ENCODE data around the gene TBC1D24. TPM values are rescaled to one million over a fixed set of nuclear protein-coding genes. Genes with fewer than 3 reads are reported as not detected.

The TBC1D24 gene
- total and polyA plus RNA-seq, 2 experiments from 2014 or later = 5.4 to 21.0 TPM

DNA sequence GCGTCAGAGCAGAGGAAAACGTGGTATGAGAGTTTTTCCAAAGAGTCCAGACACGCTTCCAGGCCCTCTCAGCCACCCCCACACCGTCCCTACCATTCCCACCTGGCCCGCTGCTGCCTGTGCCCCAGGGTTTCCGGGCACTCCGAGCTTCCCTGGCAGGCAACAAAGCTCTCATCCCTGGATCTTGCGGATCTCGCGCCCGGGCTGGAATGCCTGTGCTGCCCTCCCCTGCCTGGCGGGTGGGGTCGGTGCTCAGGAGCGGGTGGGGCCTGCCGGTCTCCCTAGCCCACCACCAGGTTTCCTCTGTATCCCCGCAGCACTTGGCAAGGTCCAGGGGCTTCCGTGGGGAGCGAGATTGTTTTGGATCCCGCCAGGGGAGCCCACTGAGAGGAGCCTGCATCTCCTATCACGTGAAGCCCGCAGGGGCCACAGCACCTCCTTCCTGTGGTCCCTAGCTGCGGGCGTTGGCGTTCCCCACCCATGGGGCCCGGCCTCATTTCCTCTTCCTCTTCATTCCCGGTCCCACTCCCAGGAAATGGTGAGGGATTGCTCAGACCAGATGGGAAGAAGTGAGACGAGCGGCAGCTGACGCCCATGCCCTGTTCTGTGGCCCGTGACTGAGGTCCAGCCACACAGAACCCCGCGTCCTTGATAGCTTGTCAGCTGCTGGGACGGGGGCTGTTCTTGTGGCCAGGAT lies 11.0 kb downstream of the TBC1D24 start:
- no peak overlapping the region for H2AFZ ChIP-seq
- H4K20me1 ChIP-seq (replicated peaks; ENCODE audit: insufficient read depth) = no peaks in the 10 kb centered on the region; the same call in 1 of the 2 replicates
- Mint-ChIP-seq H3K9me3 (no peaks in the 10 kb centered on the region), H3K4me1 (peaks cover 20% of the 10 kb centered on the region), H3K36me3 (ENCODE audit: low read depth) (no peaks in the 10 kb centered on the region; the same call in 1 of the 3 replicates), H3K27ac (no peak overlapping the region), H3K4me3 (no peak overlapping the region), H3K27me3 (ENCODE audit: insufficient read depth, low read depth, poor library complexity) (peaks cover 18% of the 10 kb centered on the region)
- no peak for ATAC-seq
- H3K27ac ChIP-seq (ENCODE audit: low read depth) = no peak overlapping the region
- TF ChIP-seq NANOG (IDR thresholded peaks at IDR 0.05; ENCODE audit: borderline replicate concordance) (no peak), REST (IDR thresholded peaks at IDR 0.05; ENCODE audit: unreplicated experiment) (no peak), EZH2phosphoT487 (IDR thresholded peaks at IDR 0.05; ENCODE audit: unreplicated experiment) (no peak), ZNF331 (CRISPR knock-in tag; IDR thresholded peaks at IDR 0.05; ENCODE audit: low read depth) (no peak), STAT1 (IDR thresholded peaks at IDR 0.05; ENCODE audit: unreplicated experiment) (no peak), EZH2 (IDR thresholded peaks at IDR 0.05; ENCODE audit: low read depth, unreplicated experiment) (no peak), ZNF114 (CRISPR knock-in tag; IDR thresholded peaks at IDR 0.05) (no peak), CREB1 (CRISPR knock-in tag; IDR thresholded peaks at IDR 0.05; ENCODE audit: low read depth) (no peak), POLR2AphosphoS5 (IDR thresholded peaks at IDR 0.05; ENCODE audit: low read depth) (no peak)
- TF ChIP-seq, protein P1, sequence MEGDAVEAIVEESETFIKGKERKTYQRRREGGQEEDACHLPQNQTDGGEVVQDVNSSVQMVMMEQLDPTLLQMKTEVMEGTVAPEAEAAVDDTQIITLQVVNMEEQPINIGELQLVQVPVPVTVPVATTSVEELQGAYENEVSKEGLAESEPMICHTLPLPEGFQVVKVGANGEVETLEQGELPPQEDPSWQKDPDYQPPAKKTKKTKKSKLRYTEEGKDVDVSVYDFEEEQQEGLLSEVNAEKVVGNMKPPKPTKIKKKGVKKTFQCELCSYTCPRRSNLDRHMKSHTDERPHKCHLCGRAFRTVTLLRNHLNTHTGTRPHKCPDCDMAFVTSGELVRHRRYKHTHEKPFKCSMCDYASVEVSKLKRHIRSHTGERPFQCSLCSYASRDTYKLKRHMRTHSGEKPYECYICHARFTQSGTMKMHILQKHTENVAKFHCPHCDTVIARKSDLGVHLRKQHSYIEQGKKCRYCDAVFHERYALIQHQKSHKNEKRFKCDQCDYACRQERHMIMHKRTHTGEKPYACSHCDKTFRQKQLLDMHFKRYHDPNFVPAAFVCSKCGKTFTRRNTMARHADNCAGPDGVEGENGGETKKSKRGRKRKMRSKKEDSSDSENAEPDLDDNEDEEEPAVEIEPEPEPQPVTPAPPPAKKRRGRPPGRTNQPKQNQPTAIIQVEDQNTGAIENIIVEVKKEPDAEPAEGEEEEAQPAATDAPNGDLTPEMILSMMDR (conservative IDR thresholded peaks at IDR 0.05; ENCODE audit: low read depth in 2 of 2) = no peak
- TF ChIP-seq, protein P2, sequence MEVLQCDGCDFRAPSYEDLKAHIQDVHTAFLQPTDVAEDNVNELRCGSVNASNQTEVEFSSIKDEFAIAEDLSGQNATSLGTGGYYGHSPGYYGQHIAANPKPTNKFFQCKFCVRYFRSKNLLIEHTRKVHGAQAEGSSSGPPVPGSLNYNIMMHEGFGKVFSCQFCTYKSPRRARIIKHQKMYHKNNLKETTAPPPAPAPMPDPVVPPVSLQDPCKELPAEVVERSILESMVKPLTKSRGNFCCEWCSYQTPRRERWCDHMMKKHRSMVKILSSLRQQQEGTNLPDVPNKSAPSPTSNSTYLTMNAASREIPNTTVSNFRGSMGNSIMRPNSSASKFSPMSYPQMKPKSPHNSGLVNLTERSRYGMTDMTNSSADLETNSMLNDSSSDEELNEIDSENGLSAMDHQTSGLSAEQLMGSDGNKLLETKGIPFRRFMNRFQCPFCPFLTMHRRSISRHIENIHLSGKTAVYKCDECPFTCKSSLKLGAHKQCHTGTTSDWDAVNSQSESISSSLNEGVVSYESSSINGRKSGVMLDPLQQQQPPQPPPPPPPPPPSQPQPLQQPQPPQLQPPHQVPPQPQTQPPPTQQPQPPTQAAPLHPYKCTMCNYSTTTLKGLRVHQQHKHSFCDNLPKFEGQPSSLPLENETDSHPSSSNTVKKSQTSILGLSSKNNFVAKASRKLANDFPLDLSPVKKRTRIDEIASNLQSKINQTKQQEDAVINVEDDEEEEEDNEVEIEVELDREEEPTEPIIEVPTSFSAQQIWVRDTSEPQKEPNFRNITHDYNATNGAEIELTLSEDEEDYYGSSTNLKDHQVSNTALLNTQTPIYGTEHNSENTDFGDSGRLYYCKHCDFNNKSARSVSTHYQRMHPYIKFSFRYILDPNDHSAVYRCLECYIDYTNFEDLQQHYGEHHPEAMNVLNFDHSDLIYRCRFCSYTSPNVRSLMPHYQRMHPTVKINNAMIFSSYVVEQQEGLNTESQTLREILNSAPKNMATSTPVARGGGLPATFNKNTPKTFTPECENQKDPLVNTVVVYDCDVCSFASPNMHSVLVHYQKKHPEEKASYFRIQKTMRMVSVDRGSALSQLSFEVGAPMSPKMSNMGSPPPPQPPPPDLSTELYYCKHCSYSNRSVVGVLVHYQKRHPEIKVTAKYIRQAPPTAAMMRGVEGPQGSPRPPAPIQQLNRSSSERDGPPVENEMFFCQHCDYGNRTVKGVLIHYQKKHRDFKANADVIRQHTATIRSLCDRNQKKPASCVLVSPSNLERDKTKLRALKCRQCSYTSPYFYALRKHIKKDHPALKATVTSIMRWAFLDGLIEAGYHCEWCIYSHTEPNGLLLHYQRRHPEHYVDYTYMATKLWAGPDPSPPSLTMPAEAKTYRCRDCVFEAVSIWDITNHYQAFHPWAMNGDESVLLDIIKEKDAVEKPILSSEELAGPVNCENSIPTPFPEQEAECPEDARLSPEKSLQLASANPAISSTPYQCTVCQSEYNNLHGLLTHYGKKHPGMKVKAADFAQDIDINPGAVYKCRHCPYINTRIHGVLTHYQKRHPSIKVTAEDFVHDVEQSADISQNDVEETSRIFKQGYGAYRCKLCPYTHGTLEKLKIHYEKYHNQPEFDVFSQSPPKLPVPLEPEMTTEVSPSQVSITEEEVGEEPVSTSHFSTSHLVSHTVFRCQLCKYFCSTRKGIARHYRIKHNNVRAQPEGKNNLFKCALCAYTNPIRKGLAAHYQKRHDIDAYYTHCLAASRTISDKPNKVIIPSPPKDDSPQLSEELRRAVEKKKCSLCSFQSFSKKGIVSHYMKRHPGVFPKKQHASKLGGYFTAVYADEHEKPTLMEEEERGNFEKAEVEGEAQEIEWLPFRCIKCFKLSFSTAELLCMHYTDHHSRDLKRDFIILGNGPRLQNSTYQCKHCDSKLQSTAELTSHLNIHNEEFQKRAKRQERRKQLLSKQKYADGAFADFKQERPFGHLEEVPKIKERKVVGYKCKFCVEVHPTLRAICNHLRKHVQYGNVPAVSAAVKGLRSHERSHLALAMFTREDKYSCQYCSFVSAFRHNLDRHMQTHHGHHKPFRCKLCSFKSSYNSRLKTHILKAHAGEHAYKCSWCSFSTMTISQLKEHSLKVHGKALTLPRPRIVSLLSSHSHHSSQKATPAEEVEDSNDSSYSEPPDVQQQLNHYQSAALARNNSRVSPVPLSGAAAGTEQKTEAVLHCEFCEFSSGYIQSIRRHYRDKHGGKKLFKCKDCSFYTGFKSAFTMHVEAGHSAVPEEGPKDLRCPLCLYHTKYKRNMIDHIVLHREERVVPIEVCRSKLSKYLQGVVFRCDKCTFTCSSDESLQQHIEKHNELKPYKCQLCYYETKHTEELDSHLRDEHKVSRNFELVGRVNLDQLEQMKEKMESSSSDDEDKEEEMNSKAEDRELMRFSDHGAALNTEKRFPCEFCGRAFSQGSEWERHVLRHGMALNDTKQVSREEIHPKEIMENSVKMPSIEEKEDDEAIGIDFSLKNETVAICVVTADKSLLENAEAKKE (CRISPR knock-in tag; IDR thresholded peaks at IDR 0.05) = no peak
- TF ChIP-seq, protein P3, sequence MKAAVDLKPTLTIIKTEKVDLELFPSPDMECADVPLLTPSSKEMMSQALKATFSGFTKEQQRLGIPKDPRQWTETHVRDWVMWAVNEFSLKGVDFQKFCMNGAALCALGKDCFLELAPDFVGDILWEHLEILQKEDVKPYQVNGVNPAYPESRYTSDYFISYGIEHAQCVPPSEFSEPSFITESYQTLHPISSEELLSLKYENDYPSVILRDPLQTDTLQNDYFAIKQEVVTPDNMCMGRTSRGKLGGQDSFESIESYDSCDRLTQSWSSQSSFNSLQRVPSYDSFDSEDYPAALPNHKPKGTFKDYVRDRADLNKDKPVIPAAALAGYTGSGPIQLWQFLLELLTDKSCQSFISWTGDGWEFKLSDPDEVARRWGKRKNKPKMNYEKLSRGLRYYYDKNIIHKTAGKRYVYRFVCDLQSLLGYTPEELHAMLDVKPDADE (IDR thresholded peaks at IDR 0.05) = no peak
- no peaks in the 10 kb centered on the region for H3K36me3 ChIP-seq (ENCODE audit: insufficient read depth)
- 0 out of 2 replicates have a peak, but pooled peaks cover 6% of the 10 kb centered on the region for H3K79me2 ChIP-seq (replicated peaks; ENCODE audit: insufficient read depth)
- H3K4me1 ChIP-seq (ENCODE audit: insufficient read depth) = no peaks in the 10 kb centered on the region
- DNase-seq (ENCODE audit: low spot score) = no peak
- H3K4me2 ChIP-seq = no peak overlapping the region
- no peaks in the 10 kb centered on the region for H3K9me2 ChIP-seq (ENCODE audit: insufficient read depth)
- H3K27me3 ChIP-seq (ENCODE audit: insufficient read depth) = no peaks in the 10 kb centered on the region
- H3F3A ChIP-seq (replicated peaks; ENCODE audit: low read depth) = no peaks in the 10 kb centered on the region
- H3K4me3 ChIP-seq = no peak overlapping the region
